NCI-H82 treated with DMSO at 0.1 percent for 48 hours (cell line): Measurements from ENCODE around the gene TTC14.
A peak's percentile ranks its signal among the peaks of the same experiment; 100 is the strongest.

Source experiments
- DNase-seq: peaks from one replicate; lab custom pipeline; 2025; ENCODE audit not compliant: unreplicated experiment; lab: John Stamatoyannopoulos, UW

TTC14 gene

DNA sequence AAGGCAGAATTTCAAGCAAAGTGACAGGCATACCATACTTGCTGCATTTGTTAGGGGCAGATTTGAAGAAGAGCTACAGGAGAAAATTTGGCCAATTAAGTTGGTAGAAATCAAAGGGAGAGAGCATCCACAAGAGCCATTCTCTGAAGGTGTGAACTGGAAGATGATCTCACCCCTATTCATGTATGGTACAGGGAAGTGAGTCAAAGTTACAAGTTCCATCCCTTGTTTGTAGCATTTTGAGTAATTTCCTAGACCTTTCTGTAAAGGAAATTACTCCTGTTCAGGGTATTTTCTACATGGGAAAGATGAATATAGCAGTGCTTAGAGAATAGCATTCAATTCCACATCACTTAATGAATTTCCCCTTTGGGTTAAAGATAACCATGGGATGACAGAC, 28.4 kb downstream of the TTC14 start:
- no peak for DNase-seq

DNA sequence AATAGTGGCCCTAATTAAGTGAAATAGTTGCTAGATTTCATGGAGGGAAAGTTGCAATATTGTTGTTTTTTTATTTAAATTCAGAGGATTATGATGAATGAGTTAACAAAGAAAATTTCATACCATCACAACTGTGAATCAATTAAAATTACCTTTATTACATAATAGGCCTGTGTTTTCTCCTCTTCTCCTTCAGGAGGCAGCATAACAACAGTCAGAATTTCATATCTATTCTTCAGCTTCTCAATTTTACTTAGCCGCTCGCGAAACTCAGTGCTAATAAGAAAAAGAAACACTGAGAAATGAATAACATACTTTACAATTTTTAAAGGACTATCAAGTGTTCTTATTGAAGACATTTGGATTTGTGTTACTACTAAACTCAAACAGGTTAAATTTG, 29.4 kb downstream of the TTC14 start:
- no peak for DNase-seq

DNA sequence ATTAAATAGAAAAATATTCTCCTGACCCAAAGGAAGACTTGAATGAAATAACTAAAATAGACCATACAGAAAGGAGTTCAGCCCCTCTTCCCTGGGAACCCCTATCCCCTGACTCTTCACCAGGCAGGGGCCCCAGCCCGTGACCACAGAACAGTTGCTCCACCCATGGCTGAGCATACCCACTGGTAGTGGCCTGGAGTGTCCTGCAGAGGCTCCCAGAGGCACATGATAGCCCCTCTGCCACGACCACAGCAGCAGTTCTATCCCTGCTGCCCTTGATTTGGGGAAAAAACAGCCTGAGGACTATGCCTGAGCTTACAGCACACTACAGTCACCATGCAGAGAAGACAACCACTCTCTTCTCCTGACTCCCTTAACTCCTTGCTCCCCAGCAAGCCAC, 31.8 kb downstream of the TTC14 start:
- no peak for DNase-seq

DNA sequence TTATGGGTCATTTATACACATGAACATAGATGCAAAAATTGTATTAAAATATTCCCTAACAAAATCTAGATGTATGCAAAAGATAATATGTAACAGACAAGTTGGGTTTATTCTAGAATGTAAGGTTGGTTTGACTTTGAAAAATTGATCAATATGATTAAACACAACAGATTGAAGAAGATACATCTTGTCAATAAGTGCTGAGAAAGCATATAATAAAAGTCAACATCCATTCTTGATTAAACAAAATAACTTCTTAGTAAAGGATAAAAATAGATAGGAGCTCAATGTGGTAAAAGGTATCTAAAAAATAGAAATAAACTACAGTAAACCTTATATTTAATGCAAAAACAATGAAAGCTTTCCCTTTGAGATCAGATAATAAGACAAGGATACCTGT, 39.0 kb downstream of the TTC14 start:
- DNase-seq: no peak

DNA sequence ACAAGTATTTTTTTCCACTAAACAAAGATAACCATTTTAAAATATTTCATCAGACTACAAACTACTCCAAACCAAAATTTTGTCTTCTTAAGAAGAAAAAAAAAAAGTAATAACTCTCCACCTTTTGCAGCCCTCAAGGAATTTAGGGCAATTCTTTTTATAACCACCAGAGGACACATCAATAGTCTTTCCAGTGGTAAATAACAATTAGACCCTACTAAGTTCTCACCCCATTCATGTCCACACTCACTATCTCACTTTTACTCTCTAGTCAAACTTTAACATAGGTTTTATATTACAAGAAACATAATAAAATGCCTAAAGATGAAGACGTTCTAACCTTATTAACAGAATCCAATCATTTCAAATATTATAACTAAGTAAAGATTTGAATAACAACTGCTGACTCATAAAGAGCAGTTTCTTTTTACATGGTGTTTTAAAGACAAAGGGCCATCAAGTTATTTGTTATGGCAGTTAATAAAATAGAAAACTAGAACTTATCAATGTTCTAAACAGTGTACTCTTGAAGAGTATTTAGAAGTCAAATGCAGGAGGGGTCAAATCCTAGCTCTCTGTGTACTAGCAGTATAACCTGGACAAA, 44.3 kb downstream of the TTC14 start:
- peak; percentile 12 for DNase-seq

DNA sequence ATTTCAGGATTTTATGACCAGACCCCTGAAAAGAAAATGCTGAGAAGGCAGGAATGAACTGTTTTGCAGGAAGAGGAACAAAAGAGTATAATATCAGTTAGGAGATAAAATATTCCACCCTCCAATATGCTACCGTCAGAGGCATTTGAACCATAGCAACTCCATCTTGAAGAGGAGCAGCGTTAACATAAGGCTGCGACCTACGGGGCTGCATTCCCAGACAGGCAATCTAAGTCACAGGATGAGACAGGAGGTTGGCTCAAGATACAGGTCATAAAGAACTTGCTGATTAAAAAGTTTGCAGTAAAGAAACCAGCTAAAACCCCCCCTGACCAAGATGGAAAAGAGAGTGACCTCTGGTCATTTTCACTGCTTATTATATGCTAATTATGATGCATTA, 54.4 kb downstream of the TTC14 start:
- no peak for DNase-seq

DNA sequence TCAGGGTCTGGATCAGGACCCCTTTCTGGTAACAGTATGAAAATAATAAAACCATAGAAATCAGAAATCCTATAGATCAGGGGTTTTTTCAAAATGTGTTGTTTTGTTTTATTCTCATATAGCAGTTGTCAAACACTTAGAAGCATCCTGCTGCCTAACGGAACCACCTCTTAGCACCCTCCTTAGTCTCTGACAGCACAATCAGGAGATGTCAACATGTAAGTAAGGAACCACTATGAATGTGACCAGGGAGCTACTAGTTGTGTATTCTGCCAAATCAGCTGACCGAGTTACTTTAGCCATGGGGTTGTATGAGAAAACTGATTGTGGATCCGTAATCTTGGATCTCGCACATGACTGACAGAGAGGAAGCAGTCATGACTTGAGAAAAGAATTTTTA, 55.1 kb downstream of the TTC14 start:
- no peak for DNase-seq
